Stimulated activated CD8-positive, alpha-beta memory T cell treated with anti-CD3 and anti-CD28 coated beads, Interleukin-7, amount 100 ng/mL, for 24 hours (primary cell): ENCODE measurements around the gene PARP8.
"Not testable (repeated sequence)": the region's sequence is repeated elsewhere in the genome, so short reads cannot be mapped to it uniquely, and the experiment has no call there.

Experiments
- DNase-seq: peaks from one replicate; pipeline ENCODE4 v3.0.0-alpha.2; 2020; ENCODE audit warnings: low read depth

Gene PARP8

GRCh38 chr5:50727149-50727496 is 60.7 kb downstream of the PARP8 start:
- no peak for DNase-seq

- DNase-seq, result no peak
Observed at GRCh38 chr5:50727845-50728244, 61.4 kb downstream of the PARP8 start.

- no peak for DNase-seq
Observed at GRCh38 chr5:50730336-50730735, 63.9 kb downstream of the PARP8 start.

GRCh38 chr5:50730841-50731240 is 64.4 kb downstream of the PARP8 start:
- DNase-seq, result no peak

GRCh38 chr5:50733741-50734140 is 67.3 kb downstream of the PARP8 start:
- no peak for DNase-seq

- no peak for DNase-seq
Observed at GRCh38 chr5:50738864-50739263, 72.4 kb downstream of the PARP8 start.

- DNase-seq, result no peak
Observed at GRCh38 chr5:50740832-50741231, 74.4 kb downstream of the PARP8 start.

- no peak for DNase-seq
Observed at GRCh38 chr5:50744776-50745175, 78.3 kb downstream of the PARP8 start.

- no peak for DNase-seq
Observed at GRCh38 chr5:50745221-50745910, 78.9 kb downstream of the PARP8 start.

- no peak for DNase-seq
Observed at GRCh38 chr5:50749181-50749580, 82.7 kb downstream of the PARP8 start.

GRCh38 chr5:50749873-50750272 is 83.4 kb downstream of the PARP8 start:
- no peak for DNase-seq

GRCh38 chr5:50751064-50751657 is 84.7 kb downstream of the PARP8 start:
- no peak for DNase-seq

- DNase-seq, result no peak
Observed at GRCh38 chr5:50752800-50753199, 86.4 kb downstream of the PARP8 start.

GRCh38 chr5:50759526-50760270 is 93.3 kb downstream of the PARP8 start:
- DNase-seq, result no peak

- DNase-seq, result no peak
Observed at GRCh38 chr5:50763351-50763750, 96.9 kb downstream of the PARP8 start.

GRCh38 chr5:50763846-50764245 is 97.4 kb downstream of the PARP8 start:
- DNase-seq, result no peak

GRCh38 chr5:50766042-50766441 is 99.6 kb downstream of the PARP8 start:
- DNase-seq, result no peak

GRCh38 chr5:50766462-50766861 is 100.0 kb downstream of the PARP8 start:
- DNase-seq, result no peak

- DNase-seq, result no peak
Observed at GRCh38 chr5:50766967-50767366, 100.5 kb downstream of the PARP8 start.

GRCh38 chr5:50767588-50767987 is 101.2 kb downstream of the PARP8 start:
- DNase-seq, result no peak

- DNase-seq, result no peak
Observed at GRCh38 chr5:50768634-50769033, 102.2 kb downstream of the PARP8 start.

GRCh38 chr5:50770441-50770840 is 104.0 kb downstream of the PARP8 start:
- DNase-seq, result no peak

GRCh38 chr5:50774446-50775175 is 108.2 kb downstream of the PARP8 start:
- not testable (repeated sequence) for DNase-seq
